T-helper 22 cell (primary cell): Measurements from ENCODE around the gene RAC3.

ENCODE experiments used
- DNase-seq: peaks from one replicate; pipeline ENCODE4 v3.0.0-alpha.2; 2020; ENCODE audit warnings: low read depth

Gene RAC3

DNA sequence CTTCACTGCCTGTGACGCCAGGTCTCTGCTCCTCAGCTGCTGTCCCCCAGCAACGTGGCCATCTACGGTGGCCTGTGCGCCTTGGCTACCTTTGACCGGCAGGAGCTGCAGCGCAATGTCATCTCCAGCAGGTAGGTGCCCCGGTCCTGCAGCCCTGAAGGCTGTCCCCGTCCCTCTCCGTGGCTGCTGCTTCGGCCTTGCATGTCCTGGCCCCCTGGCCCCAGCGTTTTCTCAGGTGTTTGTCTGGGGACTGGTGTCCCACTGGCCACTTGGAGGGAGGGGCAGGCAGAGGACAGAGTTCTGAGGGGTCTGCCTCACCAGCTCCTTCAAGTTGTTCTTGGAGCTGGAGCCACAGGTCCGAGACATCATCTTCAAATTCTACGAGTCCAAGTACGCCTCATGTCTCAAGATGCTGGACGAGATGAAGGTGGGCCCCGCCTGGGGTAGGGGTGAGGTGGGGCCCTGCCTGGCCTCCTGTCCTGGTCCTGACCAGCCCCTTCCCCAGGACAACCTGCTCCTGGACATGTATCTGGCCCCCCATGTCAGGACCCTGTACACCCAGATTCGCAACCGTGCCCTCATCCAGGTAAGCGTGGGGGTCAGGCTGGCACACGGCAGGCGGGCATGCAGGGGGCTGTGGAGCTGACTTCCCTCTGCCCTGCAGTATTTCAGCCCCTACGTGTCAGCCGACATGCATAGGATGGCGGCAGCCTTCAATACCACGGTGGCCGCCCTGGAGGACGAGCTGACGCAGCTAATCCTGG, 24.7 kb downstream of the RAC3 start:
- DNase-seq = no peak

DNA sequence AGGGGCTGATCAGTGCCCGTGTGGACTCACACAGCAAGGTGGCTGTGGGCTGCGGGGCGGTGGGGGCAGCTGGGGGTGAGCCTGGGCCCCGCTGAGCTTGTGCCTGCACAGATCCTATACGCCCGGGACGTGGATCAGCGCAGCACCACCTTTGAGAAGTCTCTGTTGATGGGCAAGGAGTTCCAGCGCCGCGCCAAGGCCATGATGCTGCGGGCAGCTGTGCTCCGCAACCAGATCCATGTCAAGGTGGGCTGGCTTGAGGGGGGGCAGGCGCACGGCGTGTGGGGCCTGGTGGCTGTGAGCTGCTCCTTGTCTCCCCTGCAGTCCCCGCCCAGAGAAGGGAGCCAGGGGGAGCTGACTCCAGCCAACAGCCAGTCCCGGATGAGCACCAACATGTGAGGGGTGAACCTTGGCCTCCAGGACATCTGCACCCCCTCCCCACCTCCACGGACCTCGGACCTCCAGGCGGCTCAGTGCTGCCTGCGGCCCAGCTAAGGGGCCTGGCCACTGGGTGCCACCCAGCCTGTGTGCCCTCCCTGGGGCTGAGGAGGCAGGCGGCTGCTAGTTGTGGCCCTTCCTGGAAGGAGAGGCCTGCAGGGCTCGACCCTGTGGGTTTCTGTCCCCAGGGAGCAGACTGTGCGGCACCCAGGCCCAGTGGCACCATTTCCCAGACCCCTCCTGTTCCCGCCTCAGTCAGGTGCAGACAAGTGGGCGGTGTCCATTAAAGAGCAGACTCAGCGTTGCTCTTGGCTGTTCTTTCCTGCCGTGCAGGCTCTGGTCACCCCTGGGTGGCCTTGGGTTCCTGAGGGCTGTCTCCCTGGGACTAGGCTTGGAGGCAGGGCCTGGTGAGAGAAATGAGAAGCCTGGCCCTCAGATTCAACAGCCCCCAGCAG, 25.5 kb downstream of the RAC3 start:
- no peak for DNase-seq

DNA sequence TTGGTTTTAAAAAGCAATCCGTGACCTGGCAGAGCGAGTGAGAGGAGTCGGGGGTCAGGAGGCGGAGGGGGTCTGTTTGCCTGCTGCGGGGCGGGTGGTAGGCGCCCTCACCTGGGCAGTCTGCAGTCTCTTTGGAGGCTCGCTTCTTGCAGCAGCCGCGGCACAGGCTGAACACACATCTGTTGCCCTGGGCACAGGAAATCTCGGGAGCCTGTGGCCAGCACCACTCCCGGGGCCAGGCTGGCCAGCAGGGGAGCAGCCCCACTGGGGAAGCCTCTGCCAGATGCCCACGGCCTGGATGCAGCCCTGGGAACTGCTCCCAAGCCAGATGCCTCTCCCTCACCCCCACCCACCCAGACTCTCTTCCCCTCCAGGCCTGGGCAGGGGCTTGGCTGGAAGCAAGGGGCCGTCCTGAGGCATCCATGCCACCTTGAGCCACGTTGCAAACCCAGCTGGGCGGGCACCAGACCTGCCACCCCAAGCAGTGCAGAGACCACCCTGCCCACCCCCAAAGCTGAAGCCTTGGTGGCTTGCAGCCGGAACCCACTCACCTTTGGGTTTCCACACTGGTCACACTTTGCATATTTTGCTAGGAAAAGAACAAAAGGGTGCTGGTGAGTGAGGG, 26.9 kb downstream of the RAC3 start:
- no peak for DNase-seq

DNA sequence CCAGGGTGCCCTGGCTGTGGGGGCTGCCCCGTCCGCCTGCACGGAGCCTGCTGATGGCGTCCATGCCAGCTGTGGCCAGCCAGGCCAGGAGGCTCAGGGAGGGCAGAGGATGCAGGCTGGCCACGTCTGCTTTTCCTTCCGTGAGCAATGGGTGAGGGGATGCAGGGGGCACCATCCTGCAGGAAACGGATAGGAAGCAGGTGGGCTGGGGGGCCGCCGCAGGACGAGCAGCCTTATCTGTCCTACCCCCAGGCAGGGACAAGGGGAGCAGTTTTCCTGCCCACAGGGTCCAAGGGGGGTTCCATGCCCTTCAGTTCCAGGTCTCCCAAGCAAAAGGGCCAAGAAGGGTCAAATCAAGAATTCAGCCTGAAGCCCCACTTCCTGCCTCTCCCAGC, 27.4 kb downstream of the RAC3 start:
- no peak for DNase-seq

DNA sequence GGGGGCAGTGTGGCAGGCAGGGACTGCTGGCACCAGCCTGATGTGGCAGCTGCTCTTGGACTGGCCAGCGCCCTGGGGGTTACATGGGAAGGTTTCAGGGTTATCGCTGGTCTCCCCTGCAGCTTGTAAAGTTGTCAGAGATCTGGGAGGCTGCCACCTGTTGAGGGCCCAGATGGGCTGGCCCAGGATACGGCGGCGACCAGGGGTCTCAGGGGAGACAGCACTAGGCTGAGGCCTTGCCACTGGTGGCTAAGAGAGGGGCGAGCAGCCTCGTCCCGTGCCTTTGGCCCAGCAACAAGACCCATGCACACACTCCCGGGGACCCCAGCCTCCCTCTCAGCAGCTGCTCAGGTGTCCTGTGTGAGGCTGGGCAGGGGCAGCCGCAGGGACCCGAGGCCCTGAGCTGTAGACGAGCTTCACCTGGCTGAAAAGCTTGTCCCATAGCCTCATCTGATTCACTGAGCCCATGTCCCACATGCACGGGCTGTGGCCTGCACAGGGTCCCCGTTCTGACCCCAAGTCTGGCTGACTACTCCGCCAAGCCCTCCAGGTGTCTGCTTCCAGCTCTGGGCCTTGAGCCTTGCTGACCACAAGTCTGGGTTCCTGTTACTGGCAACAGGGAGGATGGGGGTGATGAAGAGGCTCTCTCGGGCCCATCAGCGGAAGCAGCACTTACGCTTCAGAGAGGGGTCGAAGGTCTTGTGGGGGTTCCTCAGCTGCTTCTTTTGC, 28.0 kb downstream of the RAC3 start:
- no peak for DNase-seq

DNA sequence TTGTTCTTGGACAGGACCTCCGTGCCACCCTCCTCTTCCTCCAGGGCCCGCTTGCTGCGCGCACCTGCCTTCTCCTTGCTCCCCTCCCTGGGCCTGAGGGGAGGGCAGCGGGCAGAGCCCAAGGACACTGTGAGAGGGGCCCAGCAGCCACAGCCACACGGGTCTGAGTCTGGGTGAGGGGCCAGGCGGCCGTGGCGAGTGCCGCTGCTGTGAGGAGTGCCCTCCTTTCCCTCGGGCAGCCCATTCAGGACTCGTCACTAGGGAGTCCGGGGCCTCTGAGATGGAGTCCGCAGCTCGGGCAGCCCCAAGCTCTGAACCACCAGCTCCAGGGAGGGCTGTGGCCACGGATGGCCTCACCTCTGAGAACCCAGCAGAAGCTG, 28.5 kb downstream of the RAC3 start:
- no peak for DNase-seq

DNA sequence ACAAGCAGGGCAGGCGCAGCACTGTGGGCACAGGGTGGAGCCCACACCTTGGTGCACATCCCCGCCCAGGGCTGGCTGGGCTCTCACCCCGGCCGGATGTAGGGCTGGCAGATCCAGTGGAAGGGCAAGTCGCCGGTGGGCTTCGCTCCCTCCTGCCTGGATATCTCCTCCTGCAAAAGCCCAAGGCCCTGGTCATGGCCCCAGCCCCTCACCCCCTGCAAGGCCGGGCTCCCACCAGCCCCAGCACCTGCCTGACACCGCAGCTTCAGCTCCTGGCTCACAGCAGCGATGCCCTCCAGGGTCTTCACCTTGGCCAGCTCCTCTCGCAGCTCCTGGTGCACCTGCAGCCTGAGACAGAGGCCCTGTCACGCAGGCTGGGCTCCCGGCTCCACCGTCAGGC, 29.1 kb downstream of the RAC3 start:
- DNase-seq = no peak

DNA sequence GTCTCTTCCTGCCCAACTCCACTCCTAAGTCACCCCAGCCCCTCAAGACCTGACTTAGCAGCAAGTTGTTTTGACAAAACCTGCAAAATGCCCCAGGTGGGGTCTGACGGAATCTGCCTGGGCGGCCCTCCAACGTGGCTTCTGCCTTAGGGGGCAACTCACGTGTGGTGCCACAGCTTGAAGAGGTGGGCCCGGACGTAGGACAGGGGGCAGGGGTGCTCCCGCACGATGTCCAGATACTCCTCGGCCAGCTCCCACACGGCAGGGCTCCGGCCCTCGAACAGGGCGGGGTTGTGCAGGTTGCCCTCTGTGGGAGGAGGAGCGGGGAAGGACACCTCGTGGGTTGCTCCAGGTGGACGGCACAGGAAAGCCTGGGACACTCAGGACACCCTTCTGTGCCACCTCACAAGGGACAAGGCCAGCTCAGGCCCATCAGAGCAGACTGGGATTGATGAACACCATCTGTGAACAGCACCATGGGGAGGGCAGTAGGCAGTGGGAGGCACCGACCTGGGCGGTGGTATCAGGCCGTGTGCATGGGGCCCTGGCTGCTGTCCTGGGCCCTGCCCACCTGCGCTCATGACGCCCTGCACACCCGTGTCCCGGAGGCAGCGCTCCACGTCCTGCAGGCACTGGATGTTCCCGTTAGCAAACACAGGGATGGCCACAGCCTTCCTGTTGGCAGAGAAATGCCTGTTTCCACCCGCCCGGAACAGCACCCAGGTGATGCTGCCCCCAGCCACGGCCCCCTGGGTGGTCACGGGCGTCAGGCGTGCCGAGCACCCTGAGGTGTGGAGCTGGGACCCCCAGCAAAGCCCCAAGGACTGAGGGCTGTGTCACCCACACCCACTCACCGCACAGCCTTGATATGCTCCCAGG, 29.8 kb downstream of the RAC3 start:
- DNase-seq = no peak

DNA sequence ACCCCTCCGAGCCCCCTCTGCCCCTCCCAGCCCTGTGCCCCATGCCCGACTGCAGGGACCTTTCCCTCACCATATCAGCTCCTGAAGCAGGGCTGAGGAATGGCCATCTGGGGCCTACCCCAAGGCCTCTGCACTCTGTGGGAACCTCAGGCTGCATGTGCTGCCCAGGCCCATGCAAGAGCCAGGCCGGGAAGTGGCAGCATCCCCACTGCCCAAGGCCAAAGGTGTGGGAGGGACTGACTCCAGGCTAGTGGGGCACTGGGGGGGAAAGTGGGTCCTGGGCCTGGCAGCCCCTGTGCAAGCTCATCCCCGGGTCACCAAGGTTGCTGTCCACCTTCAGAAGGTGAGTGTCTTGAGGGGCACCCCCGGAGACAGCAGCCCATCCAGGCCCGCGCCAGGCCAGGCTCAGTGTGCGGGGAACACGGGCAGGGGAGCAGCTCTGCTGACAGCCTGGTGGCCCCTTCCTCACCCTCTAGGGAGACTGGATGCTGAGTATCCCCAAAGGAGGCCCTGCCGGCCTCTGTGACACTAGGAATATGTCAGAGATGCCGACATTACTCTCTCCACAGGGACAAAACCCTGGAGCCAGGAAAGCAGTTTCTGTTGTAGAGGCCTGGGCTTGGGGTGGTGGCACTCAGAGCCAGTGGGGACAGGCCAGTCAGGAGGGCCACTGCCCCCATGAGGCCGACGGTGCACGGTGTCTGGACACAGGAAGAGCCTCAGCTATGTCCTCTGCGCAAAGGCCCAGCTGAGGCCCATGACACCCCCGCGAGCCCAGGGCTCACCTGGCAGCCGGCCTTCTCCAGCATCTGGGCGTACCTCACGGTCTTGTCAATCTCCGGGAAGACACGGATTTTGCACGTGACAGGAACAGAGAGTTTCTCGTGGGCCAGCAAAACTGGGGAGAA, 30.9 kb downstream of the RAC3 start:
- DNase-seq = no peak

DNA sequence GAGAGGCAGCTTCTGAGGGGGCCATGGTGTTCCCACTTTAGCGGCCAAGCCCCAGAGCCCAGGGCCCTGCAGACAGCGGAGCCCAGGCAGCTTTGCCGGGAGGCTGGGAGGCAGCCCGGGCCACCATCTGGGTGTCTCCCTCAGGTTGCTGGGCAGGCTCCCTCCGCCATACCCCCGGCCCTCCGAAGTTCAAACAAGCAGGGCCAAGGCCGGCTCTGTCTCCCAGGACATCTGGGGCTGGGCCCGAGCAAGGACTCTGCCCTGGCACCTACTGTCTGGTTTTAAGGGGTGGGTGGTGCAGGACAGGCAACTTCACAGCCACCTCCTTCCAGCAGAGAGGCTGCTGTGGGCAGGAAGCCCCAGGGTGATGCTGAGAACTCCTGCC, 31.5 kb downstream of the RAC3 start:
- DNase-seq = no peak

DNA sequence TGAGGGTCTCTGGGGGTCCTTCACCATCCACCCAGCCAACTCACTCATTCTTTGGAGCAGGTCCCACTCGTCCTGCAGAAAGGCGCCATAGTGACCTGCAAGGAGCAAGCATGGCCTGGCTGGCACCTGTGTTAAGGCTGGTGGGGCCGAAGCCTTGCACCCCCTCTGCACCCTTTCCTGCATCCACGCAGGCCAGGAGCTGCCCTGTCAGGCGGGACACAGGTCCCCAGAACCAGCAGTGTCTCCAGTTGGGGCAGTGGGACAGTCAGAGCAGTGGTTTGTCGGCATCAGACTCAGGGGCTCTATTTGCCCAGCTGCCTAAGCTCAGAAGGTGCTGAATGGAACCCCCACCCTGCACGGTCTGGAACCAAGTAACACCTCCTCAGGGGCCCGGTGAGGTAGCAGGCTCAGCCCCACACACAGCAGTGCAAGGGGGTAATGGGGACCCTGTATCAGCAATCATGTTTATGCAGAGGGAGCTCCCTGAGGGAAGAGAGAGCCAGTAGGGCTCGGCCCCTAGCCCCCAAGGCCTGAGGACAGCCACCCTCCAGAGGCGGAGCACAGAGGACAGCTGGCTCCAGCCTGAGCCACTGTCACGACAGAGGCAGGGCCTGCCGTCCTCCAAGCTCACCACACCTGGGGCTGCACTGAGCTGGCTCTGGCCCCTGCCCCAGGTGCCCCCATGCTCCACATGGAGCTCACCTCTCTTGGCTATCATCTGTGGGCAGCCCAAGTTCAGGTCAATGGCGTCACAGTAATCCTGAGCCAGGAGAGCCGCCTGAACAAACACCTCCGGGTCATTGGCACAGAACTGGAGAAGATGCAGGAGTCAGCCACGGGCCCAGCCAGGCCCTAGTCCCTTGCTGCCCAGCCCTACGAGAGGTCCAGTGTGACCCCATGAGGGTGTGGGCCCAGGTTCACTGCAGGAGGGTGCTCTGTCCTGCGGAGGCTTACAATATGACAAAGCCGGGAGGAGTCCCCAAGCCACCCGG, 32.2 kb downstream of the RAC3 start:
- no peak for DNase-seq

DNA sequence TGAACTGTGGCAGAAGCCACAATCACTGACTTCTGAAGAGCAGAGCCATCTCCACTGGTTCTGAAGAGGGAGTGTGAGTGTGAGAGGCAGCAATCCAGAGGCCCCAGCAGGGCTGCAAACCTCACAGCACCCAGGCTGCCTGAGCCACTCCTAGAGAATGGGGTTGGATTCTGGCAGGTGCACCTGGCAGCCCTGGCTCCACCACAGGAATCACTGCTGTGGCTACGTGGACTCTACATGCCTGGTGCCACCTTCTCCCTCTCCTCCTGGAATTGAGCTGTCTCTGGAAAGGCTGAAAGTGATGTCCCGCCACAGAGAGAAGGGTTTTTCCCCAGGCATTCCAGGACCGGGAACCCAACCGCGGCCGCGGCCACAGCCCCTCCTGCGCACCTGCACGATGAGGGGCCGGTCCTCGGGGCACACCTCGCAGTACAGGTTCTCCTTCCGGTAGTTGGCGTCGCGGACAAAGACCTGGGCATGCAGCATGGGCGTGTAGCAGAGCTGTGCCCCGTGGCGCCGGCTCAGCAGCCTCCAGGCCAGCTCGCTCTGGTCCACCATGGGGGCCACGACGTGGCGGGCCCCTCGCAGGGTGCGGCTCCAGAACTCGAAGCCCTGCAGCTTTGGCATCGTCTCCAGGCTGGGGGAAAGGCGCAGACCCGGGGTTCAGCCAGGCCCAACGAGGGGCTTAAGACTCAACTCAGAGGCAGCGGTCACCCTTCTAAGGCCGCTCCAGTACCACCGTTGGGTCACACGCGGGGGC, 33.1 kb downstream of the RAC3 start:
- DNase-seq = no peak

DNA sequence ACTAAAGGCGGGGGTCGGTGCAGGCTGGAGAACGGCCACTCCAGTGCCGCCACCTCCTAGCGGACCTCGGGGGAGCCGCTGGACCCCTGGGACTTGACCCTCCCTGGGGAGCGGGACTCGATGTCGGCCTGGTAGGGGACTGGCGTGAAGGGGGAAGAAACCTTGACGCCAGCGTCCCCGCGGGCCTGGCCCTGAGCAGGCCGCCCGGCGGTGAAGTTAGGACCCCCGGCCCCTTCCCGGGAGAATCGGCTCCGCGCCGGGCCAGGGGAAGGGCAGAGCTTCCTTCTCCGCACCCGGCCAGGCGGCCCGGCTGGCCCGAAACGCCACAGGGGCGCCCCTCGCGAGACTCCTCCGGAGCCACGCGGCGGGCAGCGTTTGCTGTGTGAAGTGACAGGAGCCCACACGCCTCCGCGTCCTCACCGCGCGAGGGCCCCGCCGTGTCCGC, 33.7 kb downstream of the RAC3 start:
- no peak for DNase-seq

DNA sequence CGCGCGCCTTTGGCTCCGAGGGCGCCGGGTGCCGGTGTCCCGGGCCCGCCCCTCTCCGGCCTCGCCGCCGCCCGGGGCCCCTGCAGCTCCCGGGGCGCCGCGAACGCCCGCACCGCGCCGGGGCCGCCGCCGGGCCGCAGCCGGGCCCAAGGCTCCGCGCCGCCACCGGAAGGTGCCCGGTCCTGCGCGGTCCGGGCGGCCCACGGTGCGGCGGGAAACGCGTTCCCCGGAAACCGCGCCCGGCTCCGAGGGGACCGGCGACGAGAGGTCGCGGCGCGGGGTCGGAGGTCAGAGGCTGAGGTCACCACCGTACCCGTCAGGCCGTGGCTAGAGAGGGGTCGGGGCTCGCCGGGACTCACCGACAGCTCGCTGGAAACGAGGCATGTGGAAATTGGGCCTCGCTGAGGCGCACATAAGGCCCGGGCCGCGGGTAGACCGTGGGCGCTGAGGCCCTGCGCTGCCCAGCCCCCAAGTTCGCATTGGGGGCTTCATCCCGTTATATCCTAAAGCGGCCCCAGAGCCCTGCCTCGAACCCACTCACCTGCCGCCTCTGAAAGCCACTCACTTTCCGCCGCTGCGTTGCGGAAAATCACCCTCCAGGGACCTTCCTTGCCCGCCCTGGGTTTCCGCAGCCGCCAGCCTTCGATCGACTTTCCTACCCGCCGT, 34.3 kb downstream of the RAC3 start, which contains the start of gene DUS1L:
TSS of gene DUS1L (minus strand) at position 167 of the 666 bp plus-strand sequence. CDS start 745 bp downstream, outside the sequence.
- DNase-seq = peak; percentile 48

DNA sequence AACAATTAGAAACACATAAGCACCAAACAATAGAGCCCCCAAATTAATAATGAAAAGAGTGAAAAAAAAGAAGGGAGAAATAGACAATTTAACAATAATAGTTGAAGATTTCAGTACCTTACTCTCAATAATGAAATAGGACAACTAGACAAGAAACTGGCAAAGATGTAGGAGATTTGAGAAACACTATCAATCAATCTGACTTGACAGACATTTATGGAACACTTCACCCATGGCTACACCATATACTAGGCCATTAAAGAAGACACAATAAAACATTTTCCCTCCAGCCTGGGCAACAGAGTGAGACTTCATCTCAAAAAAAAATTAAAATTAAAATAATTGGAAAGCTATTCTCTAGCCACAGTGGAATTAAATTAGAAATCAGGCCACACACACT, 39.1 kb downstream of the RAC3 start:
- DNase-seq = no peak

DNA sequence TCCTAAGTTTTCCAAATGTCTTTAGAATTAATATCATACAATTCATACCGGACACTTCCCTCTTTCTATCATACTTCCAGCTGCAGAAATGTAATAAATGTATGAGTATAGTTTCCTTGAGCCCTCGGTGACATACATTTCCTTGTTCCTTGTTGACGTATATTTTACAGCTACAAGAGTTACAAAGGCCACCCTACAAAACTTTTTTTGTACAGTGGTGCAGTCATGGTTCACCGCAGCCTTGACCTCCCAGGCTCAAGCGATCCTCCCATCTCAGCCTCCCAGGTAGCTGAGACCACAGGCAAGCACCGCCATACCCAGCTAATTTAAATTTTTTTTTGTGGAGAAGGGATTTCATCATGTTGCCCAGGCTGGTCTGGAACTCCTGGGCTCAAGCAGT, 41.3 kb downstream of the RAC3 start:
- DNase-seq = no peak

DNA sequence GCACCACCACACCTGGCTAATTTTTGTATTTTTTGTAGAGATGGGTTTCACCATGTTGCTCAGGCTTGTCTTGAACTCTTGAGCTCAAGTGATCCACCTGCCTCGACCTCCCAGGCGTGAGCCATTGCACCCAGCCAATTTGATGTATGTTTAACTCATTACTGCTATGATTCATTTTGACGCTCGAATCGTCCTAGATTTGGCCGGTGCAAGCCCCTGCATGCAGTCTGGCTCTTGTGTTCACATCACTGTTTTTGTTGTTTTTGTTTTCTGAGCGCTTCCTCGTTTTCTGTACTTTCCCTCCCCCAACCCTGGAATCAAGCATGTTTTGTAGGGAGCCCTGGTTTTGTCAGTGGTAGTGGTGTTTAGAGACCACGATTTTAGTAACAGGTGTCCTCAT, 42.0 kb downstream of the RAC3 start:
- no peak for DNase-seq
